Hepatocyte (in vitro differentiated cells): ENCODE measurements around the gene DCAF17. TPM values are rescaled to one million over a fixed set of nuclear protein-coding genes. Genes with fewer than 3 reads are reported as not detected.

Experiments used
- DNase-seq: peaks from one replicate; pipeline ENCODE4 v3.0.0-alpha.2; 2016; ENCODE audit warnings: low spot score
- H2AFZ ChIP-seq: fragments of 200-600 bp; sonication (generic); 2 replicates; pipeline ENCODE4 v1.6.0; 2016; ENCODE audit warnings: antibody characterized with exemption, mild to moderate bottlenecking
- H3K27ac ChIP-seq: fragments of 200-600 bp; sonication (generic); 2 replicates; pipeline ENCODE4 v1.5.1; 2016; ENCODE audit warnings: mild to moderate bottlenecking
- H3K27me3 ChIP-seq: fragments of 200-600 bp; sonication (generic); 2 replicates; pipeline ENCODE4 v1.6.1; 2016
- H3K36me3 ChIP-seq: fragments of 200-600 bp; sonication (generic); replicated peaks from 2 replicates; pipeline ENCODE4 v1.5.1; 2016; ENCODE audit warnings: low read depth; ENCODE audit not compliant: insufficient read depth
- H3K4me1 ChIP-seq: fragments of 200-600 bp; sonication (generic); 2 replicates; pipeline ENCODE4 v1.5.1; 2016; ENCODE audit warnings: mild to moderate bottlenecking, moderate library complexity; ENCODE audit not compliant: insufficient read depth
- H3K4me2 ChIP-seq: fragments of 200-600 bp; sonication (generic); 2 replicates; pipeline ENCODE4 v1.6.0; 2016
- H3K4me3 ChIP-seq: fragments of 200-600 bp; sonication (generic); 2 replicates; pipeline ENCODE4 v1.5.1; 2016; ENCODE audit warnings: mild to moderate bottlenecking
- H3K79me2 ChIP-seq: fragments of 200-600 bp; sonication (generic); 2 replicates; pipeline ENCODE4 v1.6.0; 2017; ENCODE audit warnings: mild to moderate bottlenecking
- H3K9me2 ChIP-seq: fragments of 200-600 bp; sonication (generic); replicated peaks from 2 replicates; pipeline ENCODE4 v1.6.0; 2017; ENCODE audit warnings: mild to moderate bottlenecking; ENCODE audit not compliant: insufficient read depth
- H3K9me3 ChIP-seq: fragments of 200-600 bp; sonication (generic); 2 replicates; pipeline ENCODE4 v1.5.1; 2016; ENCODE audit warnings: low read depth, mild to moderate bottlenecking
- H4K20me1 ChIP-seq: fragments of 200-600 bp; sonication (generic); 2 replicates; pipeline ENCODE4 v1.6.0; 2016; ENCODE audit warnings: mild to moderate bottlenecking; ENCODE audit not compliant: insufficient read depth, poor library complexity, severe bottlenecking
- EZH2 ChIP-seq: fragments of 200-600 bp; sonication (generic); IDR thresholded peaks from 2 replicates; pipeline ENCODE4 v1.6.1; 2016; ENCODE audit warnings: antibody characterized with exemption, mild to moderate bottlenecking, borderline replicate concordance
- EZH2phosphoT487 ChIP-seq: fragments of 200-600 bp; sonication (generic); IDR thresholded peaks from one replicate; pipeline ENCODE4 v1.6.1; 2018; ENCODE audit warnings: antibody characterized with exemption, mild to moderate bottlenecking, low read depth, moderate library complexity; ENCODE audit not compliant: unreplicated experiment, severe bottlenecking
- WGBS: methylation state at CpG from one replicate; pipeline ENCODE4 v1.1.6; 2016; ENCODE audit warnings: low lambda C conversion rate; ENCODE audit errors: missing lambda C conversion rate; 5-methylcytosine and 5-hydroxymethylcytosine counted together
- polyA plus RNA-seq: library from polyadenylated mRNA; unstranded; fragments of >200 nt; fragmentation: Nextera tagmentation; extraction: Ambion mirVana; gene quantifications from 2 replicates; pipeline ENCODE4 v1.2.1, GENCODE V29; 2016
- total RNA-seq: library from RNA; depleted of rRNA; stranded (reverse); fragments of >200 nt; gene quantifications from 2 replicates; pipeline ENCODE4 v1.2.3, GENCODE V29; 2014
- TF ChIP-seq, protein P1 (sequence below): fragments of 200-600 bp; sonication (generic); IDR thresholded peaks from 2 replicates; pipeline ENCODE4 v1.5.1; 2016; ENCODE audit warnings: antibody characterized with exemption, mild to moderate bottlenecking; ENCODE audit not compliant: poor library complexity

Gene DCAF17
- total and polyA plus RNA-seq, 2 experiments from 2014 or later, result 2.7 to 12.0 TPM

DNA sequence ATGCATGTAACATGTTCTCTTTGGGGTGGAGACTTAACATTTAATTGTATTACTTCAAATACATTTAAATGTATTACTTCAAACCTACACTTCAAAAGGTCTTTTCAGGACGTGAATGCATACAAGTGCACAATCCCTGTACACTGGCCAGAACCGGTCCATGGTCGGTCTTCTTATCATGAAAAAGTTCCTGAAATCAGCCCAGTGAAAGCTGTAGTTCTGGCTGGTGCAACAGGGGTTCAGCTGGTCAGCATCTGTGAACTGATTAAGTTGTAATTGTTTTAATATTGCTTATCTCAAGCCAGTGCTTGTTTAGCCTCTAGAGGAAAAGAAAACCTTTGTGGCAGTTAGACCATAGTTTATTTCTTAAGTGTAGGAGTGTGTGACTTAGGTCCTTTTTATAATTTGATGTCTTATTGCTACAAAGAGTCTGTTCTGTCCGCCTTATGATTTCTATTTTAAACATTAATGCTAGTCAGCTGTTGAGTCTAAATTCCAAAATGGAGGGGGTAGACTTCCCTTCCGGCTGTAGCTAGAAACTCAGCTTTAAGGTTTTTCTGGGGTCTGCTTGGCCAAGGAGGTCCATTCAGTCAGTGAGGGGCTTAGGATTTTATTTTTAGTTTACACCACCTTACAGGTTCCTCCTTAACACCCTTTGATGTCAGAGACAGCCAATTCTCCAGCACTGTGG is 87.5 kb downstream of the DCAF17 start:
- Histone ChIP-seq H3K27me3 (peaks cover 36% of the 10 kb centered on the region), H3K9me2 (no peaks in the 10 kb centered on the region), H3K4me1 (peaks cover 14% of the 10 kb centered on the region), H3K4me3 (peak overlapping the region; percentile 95), H2AFZ (peak overlapping the region; percentile 92), H3K27ac (peak overlapping the region; percentile 83), H3K9me3 (no peaks in the 10 kb centered on the region), H3K79me2 (peaks cover 19% of the 10 kb centered on the region), H3K4me2 (peak overlapping the region; percentile 92), H4K20me1 (no peaks in the 10 kb centered on the region), H3K36me3 (no peaks in the 10 kb centered on the region)
- WGBS, result 84% methylated on average over 5 of the region's 5 CpGs
- no peak for DNase-seq
- TF ChIP-seq, protein P1, sequence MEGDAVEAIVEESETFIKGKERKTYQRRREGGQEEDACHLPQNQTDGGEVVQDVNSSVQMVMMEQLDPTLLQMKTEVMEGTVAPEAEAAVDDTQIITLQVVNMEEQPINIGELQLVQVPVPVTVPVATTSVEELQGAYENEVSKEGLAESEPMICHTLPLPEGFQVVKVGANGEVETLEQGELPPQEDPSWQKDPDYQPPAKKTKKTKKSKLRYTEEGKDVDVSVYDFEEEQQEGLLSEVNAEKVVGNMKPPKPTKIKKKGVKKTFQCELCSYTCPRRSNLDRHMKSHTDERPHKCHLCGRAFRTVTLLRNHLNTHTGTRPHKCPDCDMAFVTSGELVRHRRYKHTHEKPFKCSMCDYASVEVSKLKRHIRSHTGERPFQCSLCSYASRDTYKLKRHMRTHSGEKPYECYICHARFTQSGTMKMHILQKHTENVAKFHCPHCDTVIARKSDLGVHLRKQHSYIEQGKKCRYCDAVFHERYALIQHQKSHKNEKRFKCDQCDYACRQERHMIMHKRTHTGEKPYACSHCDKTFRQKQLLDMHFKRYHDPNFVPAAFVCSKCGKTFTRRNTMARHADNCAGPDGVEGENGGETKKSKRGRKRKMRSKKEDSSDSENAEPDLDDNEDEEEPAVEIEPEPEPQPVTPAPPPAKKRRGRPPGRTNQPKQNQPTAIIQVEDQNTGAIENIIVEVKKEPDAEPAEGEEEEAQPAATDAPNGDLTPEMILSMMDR, result no peak
- TF ChIP-seq EZH2phosphoT487 (no peak), EZH2 (no peak)

DNA sequence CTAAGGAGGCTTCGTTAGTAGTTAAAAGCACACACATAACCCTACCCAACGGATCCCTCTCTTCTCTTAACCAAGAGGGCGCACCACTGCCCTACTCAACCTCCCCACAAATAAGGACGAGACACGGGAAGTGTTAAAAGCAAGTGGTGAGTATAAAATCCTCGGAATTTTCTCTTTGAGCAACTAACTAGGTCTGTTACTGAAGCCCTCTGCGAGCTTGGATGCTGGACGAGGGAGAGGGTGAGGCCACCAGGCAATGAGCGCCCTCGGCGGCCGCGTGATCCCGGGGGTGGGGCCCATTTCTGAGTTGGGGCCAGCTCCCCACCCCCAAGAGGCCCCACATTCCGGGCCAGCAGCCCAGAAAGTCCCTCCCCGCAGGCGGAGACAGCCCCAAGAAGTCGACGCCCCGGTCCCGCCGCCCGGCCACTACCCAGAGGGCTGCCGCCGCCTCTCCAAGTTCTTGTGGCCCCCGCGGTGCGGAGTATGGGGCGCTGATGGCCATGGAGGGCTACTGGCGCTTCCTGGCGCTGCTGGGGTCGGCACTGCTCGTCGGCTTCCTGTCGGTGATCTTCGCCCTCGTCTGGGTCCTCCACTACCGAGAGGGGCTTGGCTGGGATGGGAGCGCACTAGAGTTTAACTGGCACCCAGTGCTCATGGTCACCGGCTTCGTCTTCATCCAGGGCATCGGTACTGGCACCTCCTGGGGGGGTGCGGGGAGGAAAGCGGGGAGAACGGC is 88.2 kb downstream of the DCAF17 start, which contains the start of gene CYBRD1:
Gene CYBRD1 (plus strand): TSS at position 423 of the 736 bp plus-strand sequence. CDS start 72 bp downstream, at position 495.
- no peak for TF ChIP-seq EZH2phosphoT487
- no peak for TF ChIP-seq EZH2
- TF ChIP-seq, protein P1, result no peak
- peak within 1 kb of the TSS; percentile 92 for H3K4me2 ChIP-seq

GRCh38 chr2:171522788-171523087 is 88.7 kb downstream of the DCAF17 start:
- H3K9me2 ChIP-seq, result no peaks in the 10 kb centered on the region
- H3K9me3 ChIP-seq, result no peaks in the 10 kb centered on the region
- H2AFZ ChIP-seq, result peak overlapping the region; percentile 92
- H3K79me2 ChIP-seq, result peaks cover 26% of the 10 kb centered on the region
- TF ChIP-seq EZH2phosphoT487 (no peak), EZH2 (no peak)
- TF ChIP-seq, protein P1, result no peak
- 0% methylated on average over 3 of the region's 29 CpGs for WGBS
- no peaks in the 10 kb centered on the region for H4K20me1 ChIP-seq
- H3K36me3 ChIP-seq, result no peaks in the 10 kb centered on the region
- H3K4me3 ChIP-seq, result peak overlapping the region; percentile 95
- peaks cover 36% of the 10 kb centered on the region for H3K27me3 ChIP-seq
- peak overlapping the region; percentile 83 for H3K27ac ChIP-seq
- peaks cover 14% of the 10 kb centered on the region for H3K4me1 ChIP-seq
- DNase-seq, result peak; percentile 49
- peak overlapping the region; percentile 92 for H3K4me2 ChIP-seq

More for the DNA sequence above, 88.2 kb downstream of the DCAF17 start, which contains the start of gene CYBRD1:
- Histone ChIP-seq H3K27me3 (peaks cover 36% of the 10 kb centered on the region), H3K4me1 (peaks cover 14% of the 10 kb centered on the region), H3K36me3 (no peaks in the 10 kb centered on the region), H3K9me3 (no peaks in the 10 kb centered on the region), H4K20me1 (no peaks in the 10 kb centered on the region), H3K27ac (peak within 1 kb of the TSS; percentile 83), H3K9me2 (no peaks in the 10 kb centered on the region), H2AFZ (peak within 1 kb of the TSS; percentile 92), H3K79me2 (peaks cover 24% of the 10 kb centered on the region), H3K4me3 (peak within 1 kb of the TSS; percentile 95)
- WGBS, result 2% methylated on average over 38 of the region's 45 CpGs
- peak; percentile 80 for DNase-seq
